ENCODE results near the gene CBLIF.

- TF ChIP-seq CTCF (IDR thresholded peaks at IDR 0.05) (peak; percentile 52 to 76 (median 57)), POLR2A (IDR thresholded peaks at IDR 0.05) (no peak)
Observed at GRCh38 chr11:59822989-59823566, 22.2 kb downstream of the CBLIF start.

Data from testis (tissue), 2 donors.